ENCODE results near the gene SPINDOC. TPM values are rescaled to one million over a fixed set of nuclear protein-coding genes. Genes with fewer than 3 reads are reported as not detected.

The SPINDOC gene
- total RNA-seq, 1 experiment from 2014 or later, result 94.5 TPM

- H3K9me3 ChIP-seq (ENCODE audit: low read depth, low read length, poor library complexity, severe bottlenecking), result no peaks in the 10 kb centered on the region
- H3K4me1 ChIP-seq (ENCODE audit: insufficient read depth, low read length, poor library complexity, severe bottlenecking), result no peaks in the 10 kb centered on the region
- DNase-seq (ENCODE audit: low spot score), result no peak
- BruUV-seq (replicated peaks), result no TSS peak
- intact Hi-C loops (cut with micrococcal nuclease; ENCODE audit: unreplicated experiment), result loop anchor here (10.0 kb wide), 1 partner anchor 142 kb away; the partner anchor contains the start of gene COX8A
- ChIA-PET CTCF (no interaction called here), POLR2A (ENCODE audit: low non-redundant PET) (interaction anchor here (0.8 kb wide), 1 partner anchor 293 kb away, joined by 3 read pairs; no protein-coding TSS in a partner anchor)
- no peaks in the 10 kb centered on the region for H3K27me3 ChIP-seq (replicated peaks; ENCODE audit: insufficient read depth, low read depth, low read length, poor library complexity)
- H3K4me3 ChIP-seq (ENCODE audit: low read depth, low read length, poor library complexity, severe bottlenecking), result no peak overlapping the region
- TF ChIP-seq EZH2 (IDR thresholded peaks at IDR 0.05; ENCODE audit: borderline replicate concordance, low read depth, low read length, poor library complexity, severe bottlenecking) (no peak), CTCF (conservative IDR thresholded peaks at IDR 0.05; ENCODE audit: low read depth, low read length) (no peak)
- peaks cover 6% of the 10 kb centered on the region for H3K36me3 ChIP-seq (ENCODE audit: insufficient read depth, low read length, poor library complexity, severe bottlenecking)
- H3K27ac ChIP-seq (ENCODE audit: low read depth, low read length, poor library complexity, severe bottlenecking), result no peak overlapping the region
Measured at GRCh38 chr11:63832336-63832735, 19.1 kb downstream of the SPINDOC start.

GRCh38 chr11:63833048-63833447 is 19.8 kb downstream of the SPINDOC start:
- intact Hi-C loops (cut with micrococcal nuclease; ENCODE audit: unreplicated experiment), result loop anchor here (10.0 kb wide), 1 partner anchor 142 kb away; the partner anchor contains the start of gene COX8A
- Histone ChIP-seq H3K9me3 (ENCODE audit: low read depth, low read length, poor library complexity, severe bottlenecking) (no peaks in the 10 kb centered on the region), H3K4me3 (ENCODE audit: low read depth, low read length, poor library complexity, severe bottlenecking) (no peak overlapping the region), H3K27ac (ENCODE audit: low read depth, low read length, poor library complexity, severe bottlenecking) (no peak overlapping the region), H3K36me3 (ENCODE audit: insufficient read depth, low read length, poor library complexity, severe bottlenecking) (no peaks in the 10 kb centered on the region), H3K27me3 (replicated peaks; ENCODE audit: insufficient read depth, low read depth, low read length, poor library complexity) (no peaks in the 10 kb centered on the region), H3K4me1 (ENCODE audit: insufficient read depth, low read length, poor library complexity, severe bottlenecking) (peaks cover 2% of the 10 kb centered on the region)
- ChIA-PET CTCF (interaction anchor here (0.6 kb wide), 1 partner anchor 25 kb away, joined by 6 read pairs; no protein-coding TSS in a partner anchor), POLR2A (ENCODE audit: low non-redundant PET) (no interaction called here)
- no peak for DNase-seq (ENCODE audit: low spot score)
- BruUV-seq (replicated peaks), result no TSS peak
- TF ChIP-seq EZH2 (IDR thresholded peaks at IDR 0.05; ENCODE audit: borderline replicate concordance, low read depth, low read length, poor library complexity, severe bottlenecking) (no peak), CTCF (conservative IDR thresholded peaks at IDR 0.05; ENCODE audit: low read depth, low read length) (no peak)

- DNase-seq (ENCODE audit: low spot score), result no peak
- H3K27ac ChIP-seq (ENCODE audit: low read depth, low read length, poor library complexity, severe bottlenecking), result no peak overlapping the region
- no peaks in the 10 kb centered on the region for H3K9me3 ChIP-seq (ENCODE audit: low read depth, low read length, poor library complexity, severe bottlenecking)
- no peak for TF ChIP-seq EZH2 (IDR thresholded peaks at IDR 0.05; ENCODE audit: borderline replicate concordance, low read depth, low read length, poor library complexity, severe bottlenecking)
- no peak for TF ChIP-seq CTCF (conservative IDR thresholded peaks at IDR 0.05; ENCODE audit: low read depth, low read length)
- no peak overlapping the region for H3K4me3 ChIP-seq (ENCODE audit: low read depth, low read length, poor library complexity, severe bottlenecking)
- no peaks in the 10 kb centered on the region for H3K36me3 ChIP-seq (ENCODE audit: insufficient read depth, low read length, poor library complexity, severe bottlenecking)
- CTCF ChIA-PET, result no interaction called here
- intact Hi-C loops (cut with micrococcal nuclease; ENCODE audit: unreplicated experiment), result loop anchor here (10.0 kb wide), 1 partner anchor 140 kb away; the partner anchor contains the start of gene COX8A
- H3K4me1 ChIP-seq (ENCODE audit: insufficient read depth, low read length, poor library complexity, severe bottlenecking), result peaks cover 6% of the 10 kb centered on the region
- POLR2A ChIA-PET (ENCODE audit: low non-redundant PET), result no interaction called here
- no peaks in the 10 kb centered on the region for H3K27me3 ChIP-seq (replicated peaks; ENCODE audit: insufficient read depth, low read depth, low read length, poor library complexity)
- BruUV-seq (replicated peaks), result no TSS peak
Measured at GRCh38 chr11:63834535-63835157, 21.4 kb downstream of the SPINDOC start.
